ENCODE results near the gene ENOX1. TPM values are rescaled to one million over a fixed set of nuclear protein-coding genes. Genes with fewer than 3 reads are reported as not detected.

The ENOX1 gene
- total and polyA plus RNA-seq, 2 of the 8 experiments (the other 6 are each of a cell fraction or from before 2014, with no cell fraction given) = 0.23 to 0.37 TPM

DNA sequence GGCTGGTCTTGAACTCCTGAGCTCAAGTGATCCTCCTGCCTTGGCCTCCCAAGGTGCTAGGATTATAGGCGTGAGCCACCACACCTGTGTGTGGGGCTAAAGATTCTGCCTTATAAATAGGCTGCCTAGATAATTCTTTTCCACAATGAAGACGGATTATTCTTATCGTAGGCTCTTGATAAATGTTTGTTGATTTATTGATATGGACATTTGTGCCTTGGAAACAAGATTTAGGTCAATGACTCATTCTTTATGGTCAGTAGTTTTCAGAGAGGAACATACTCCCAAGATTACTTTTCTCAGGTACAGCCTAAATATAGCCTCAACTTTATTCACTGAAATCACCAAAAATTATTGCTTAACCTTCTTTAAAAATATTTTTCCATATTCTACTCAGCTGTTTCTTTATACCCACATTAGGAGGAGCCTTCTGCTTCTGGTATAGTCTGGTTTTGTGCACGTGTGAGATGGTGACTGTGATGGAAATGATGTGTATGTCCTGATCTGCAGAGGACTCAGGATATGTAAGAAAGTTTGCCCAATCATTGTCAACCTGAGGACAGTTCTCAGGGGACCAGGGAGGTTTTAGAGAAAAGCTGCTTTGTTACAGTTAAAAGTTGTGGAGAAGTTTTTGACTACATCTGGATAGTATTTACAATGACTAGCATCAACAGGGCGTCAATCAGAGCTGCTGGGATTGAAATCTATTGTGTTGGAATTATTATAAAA, 554.5 kb downstream of the ENOX1 start:
- no peak for FAIRE-seq
- TF ChIP-seq FOSL1 (IDR thresholded peaks at IDR 0.05; ENCODE audit: insufficient read depth, low read depth, low read length) (no peak), CHD1 (IDR thresholded peaks at IDR 0.05; ENCODE audit: low read depth, low read length) (no peak), BRCA1 (IDR thresholded peaks at IDR 0.05; ENCODE audit: low read depth, low read length) (no peak), CTBP2 (IDR thresholded peaks at IDR 0.05; ENCODE audit: borderline replicate concordance, insufficient read depth, insufficient read length, low read length) (no peak), JUND (IDR thresholded peaks at IDR 0.05; ENCODE audit: low read length) (no peak), SAP30 (IDR thresholded peaks at IDR 0.05; ENCODE audit: insufficient read depth, insufficient replicate concordance, low read length) (no peak), NRF1 (IDR thresholded peaks at IDR 0.05; ENCODE audit: low read depth, low read length) (no peak), GABPA (IDR thresholded peaks at IDR 0.05; ENCODE audit: borderline replicate concordance, insufficient read depth, low read length) (no peak), RAD21 (IDR thresholded peaks at IDR 0.05 in 1 of 2, conservative IDR thresholded peaks at IDR 0.05 in 1 of 2; ENCODE audit: low read depth in 2 of 2, low read length in 2 of 2) (no peak)
- TF ChIP-seq, protein P1, sequence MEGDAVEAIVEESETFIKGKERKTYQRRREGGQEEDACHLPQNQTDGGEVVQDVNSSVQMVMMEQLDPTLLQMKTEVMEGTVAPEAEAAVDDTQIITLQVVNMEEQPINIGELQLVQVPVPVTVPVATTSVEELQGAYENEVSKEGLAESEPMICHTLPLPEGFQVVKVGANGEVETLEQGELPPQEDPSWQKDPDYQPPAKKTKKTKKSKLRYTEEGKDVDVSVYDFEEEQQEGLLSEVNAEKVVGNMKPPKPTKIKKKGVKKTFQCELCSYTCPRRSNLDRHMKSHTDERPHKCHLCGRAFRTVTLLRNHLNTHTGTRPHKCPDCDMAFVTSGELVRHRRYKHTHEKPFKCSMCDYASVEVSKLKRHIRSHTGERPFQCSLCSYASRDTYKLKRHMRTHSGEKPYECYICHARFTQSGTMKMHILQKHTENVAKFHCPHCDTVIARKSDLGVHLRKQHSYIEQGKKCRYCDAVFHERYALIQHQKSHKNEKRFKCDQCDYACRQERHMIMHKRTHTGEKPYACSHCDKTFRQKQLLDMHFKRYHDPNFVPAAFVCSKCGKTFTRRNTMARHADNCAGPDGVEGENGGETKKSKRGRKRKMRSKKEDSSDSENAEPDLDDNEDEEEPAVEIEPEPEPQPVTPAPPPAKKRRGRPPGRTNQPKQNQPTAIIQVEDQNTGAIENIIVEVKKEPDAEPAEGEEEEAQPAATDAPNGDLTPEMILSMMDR (IDR thresholded peaks at IDR 0.05; ENCODE audit: control extremely low read depth in 1 of 3, insufficient read depth in 1 of 3, low read depth in 1 of 3, low read length in 3 of 3) = no peak

More for the DNA sequence above, 554.5 kb downstream of the ENOX1 start:
- no peak overlapping the region for H3K4ac ChIP-seq (replicated peaks; ENCODE audit: insufficient read length, low read depth, low read length)
- WGBS, 2 experiments (ENCODE audit: extremely low coverage in 1 of 2, insufficient coverage in 1 of 2, insufficient read length in 1 of 2, insufficient replicate concordance in 2 of 2, low coverage in 1 of 2, low lambda C conversion rate in 2 of 2, missing lambda C conversion rate in 1 of 2) = 84% methylated on average over 5 of the region's 5 CpGs; no CpG with 5 or more reads in 1 of the 2 experiments
- no peaks in the 10 kb centered on the region for H3K36me3 ChIP-seq (ENCODE audit: control insufficient read depth in 2 of 4, insufficient read depth in 4 of 4, low read length in 3 of 4)
- no peak overlapping the region for H2BK5ac ChIP-seq (ENCODE audit: low read depth, low read length)
- ChIA-PET CTCF (ENCODE audit: partially characterized antibody) (interaction anchor here (0.6 kb wide), 1 partner anchor 297 kb away, joined by 5 read pairs; no protein-coding TSS in a partner anchor), POLR2A (ENCODE audit: partially characterized antibody) (no interaction called here)
- H3K27ac ChIP-seq (ENCODE audit: low read depth, low read length) = no peak overlapping the region
- H2BK15ac ChIP-seq (ENCODE audit: low read length) = no peak overlapping the region
- no peak overlapping the region for H3K9ac ChIP-seq (replicated peaks in 1 of 4; ENCODE audit: extremely low read depth in 1 of 4, low read depth in 3 of 4, low read length in 3 of 4)
- H3K79me2 ChIP-seq (ENCODE audit: control insufficient read depth in 1 of 2, insufficient read depth in 2 of 2, low read length in 2 of 2) = no peaks in the 10 kb centered on the region
- H3K9me3 ChIP-seq (ENCODE audit: insufficient read depth in 2 of 2, low read depth in 1 of 2, low read length in 1 of 2) = no peaks in the 10 kb centered on the region
- no peak overlapping the region for H4K91ac ChIP-seq (replicated peaks; ENCODE audit: insufficient read length, low read length)
- H2AK5ac ChIP-seq (ENCODE audit: low read depth, low read length) = no peak overlapping the region
- H4K20me1 ChIP-seq (replicated peaks in 1 of 2; ENCODE audit: control insufficient read depth in 1 of 2, insufficient read depth in 2 of 2, low read length in 2 of 2) = no peaks in the 10 kb centered on the region
- no peaks in the 10 kb centered on the region for H3K27me3 ChIP-seq (replicated peaks in 1 of 4; ENCODE audit: control insufficient read depth in 3 of 4, extremely low read depth in 1 of 4, insufficient read depth in 3 of 4, low read length in 3 of 4)
- no peak overlapping the region for H2BK12ac ChIP-seq (ENCODE audit: low read depth, low read length)
- no peak overlapping the region for H3K18ac ChIP-seq (ENCODE audit: extremely low read depth, low read length)
- H3K4me3 ChIP-seq (ENCODE audit: extremely low read depth in 1 of 4, insufficient read depth in 2 of 4, low read depth in 3 of 4, low read length in 4 of 4) = no peak overlapping the region
- DNase-seq (ENCODE audit: low read depth in 1 of 2, low spot score in 2 of 2) = no peak
- no peak overlapping the region for H3K14ac ChIP-seq (ENCODE audit: insufficient read length)
- no peaks in the 10 kb centered on the region for H3K4me1 ChIP-seq (replicated peaks in 1 of 4; ENCODE audit: control insufficient read depth in 3 of 4, insufficient read depth in 4 of 4, low read length in 3 of 4)
- no peaks in the 10 kb centered on the region for H3K79me1 ChIP-seq (ENCODE audit: low read depth, low read length)
- H4K5ac ChIP-seq (ENCODE audit: insufficient read length, low read depth, low read length) = no peak overlapping the region
- no peak overlapping the region for H2AFZ ChIP-seq (ENCODE audit: low read length)
- H2BK20ac ChIP-seq (ENCODE audit: low read length) = no peak overlapping the region
- no peak overlapping the region for H2BK120ac ChIP-seq (replicated peaks; ENCODE audit: low read depth, low read length)
- H3K23me2 ChIP-seq (ENCODE audit: low read depth, low read length) = no peaks in the 10 kb centered on the region
- H3K4me2 ChIP-seq (ENCODE audit: insufficient read depth in 1 of 2, low read depth in 2 of 2, low read length in 2 of 2) = no peak overlapping the region
- H3K23ac ChIP-seq (ENCODE audit: insufficient read length) = no peak overlapping the region
- H3K56ac ChIP-seq (replicated peaks; ENCODE audit: insufficient read length, low read depth, low read length) = no peak overlapping the region
- H4K8ac ChIP-seq (ENCODE audit: extremely low read depth, insufficient read depth, low read length) = no peak overlapping the region

Data from H1 (cell line).